Tibial artery (tissue), 4 donors: Measurements from ENCODE around the gene DCANP1.

ENCODE experiments used
- DNase-seq, 2 donors: peaks; one replicate each; pipeline ENCODE4 v3.0.0-alpha.2; 2019
- H3K27ac ChIP-seq, 2 donors: fragments of 200-600 bp; sonication (generic) in 1 of 2; 1 replicate in 1 of 2; 2 replicates in 1 of 2; pipeline ENCODE4 v1.5.1; 2018 to 2019; ENCODE audit warnings: mild to moderate bottlenecking in 1 of 2
- H3K27me3 ChIP-seq, 2 donors: fragments of 200-600 bp; sonication (generic) in 1 of 2; one replicate each; pipeline versions ENCODE4 v1.5.1 to v1.6.0; 2016 to 2019
- H3K36me3 ChIP-seq, 3 donors: fragments of 200-600 bp; sonication (generic) in 2 of 3; one replicate each; pipeline ENCODE4 v1.5.1; 2016 to 2019; ENCODE audit warnings: mild to moderate bottlenecking in 2 of 3
- H3K4me1 ChIP-seq, 4 donors: fragments of 200-600 bp; sonication (generic) in 2 of 4; 1 replicate in 3 of 4; 2 replicates in 1 of 4; pipeline ENCODE4 v1.5.1; 2016 to 2019
- H3K4me3 ChIP-seq, 2 donors: fragments of 200-600 bp; sonication (generic) in 1 of 2; 1 replicate in 1 of 2; 2 replicates in 1 of 2; pipeline ENCODE4 v1.5.1; 2018 to 2019; ENCODE audit warnings: mild to moderate bottlenecking in 2 of 2
- H3K9me3 ChIP-seq, 3 donors: fragments of 200-600 bp; sonication (generic) in 1 of 3; one replicate each; pipeline ENCODE4 v1.5.1; 2016 to 2019
- CTCF ChIP-seq, 2 experiments: fragments of 200-600 bp in 1 of 2; fragments of 450-650 bp in 1 of 2; IDR thresholded peaks; one replicate each; pipeline ENCODE4 v1.5.1; 2017 to 2019; ENCODE audit warnings: antibody characterized with exemption in 2 of 2, mild to moderate bottlenecking in 1 of 2, moderate library complexity in 1 of 2
- intact Hi-C: fragments of 100-400 bp; cut with DNase I; formaldehyde crosslinking; loops from one replicate; pipeline ENCODE4 v1.15.0; 2023; ENCODE audit warnings: low total_unique reads

DCANP1 gene

GRCh38 chr5:135449644-135450043 is 2.5 kb upstream of the DCANP1 start:
- TF ChIP-seq CTCF (IDR thresholded peaks at IDR 0.05), result no peak

GRCh38 chr5:135448791-135449507 is 1.8 kb upstream of the DCANP1 start:
- peaks cover 0 to 19% of the 10 kb centered on the region in 2 donors for H3K27me3 ChIP-seq
- intact Hi-C loops, result no loop called here
- no peak for DNase-seq

More at GRCh38 chr5:135449644-135450043, 2.5 kb upstream of the DCANP1 start:
- no peak overlapping the region for H3K27ac ChIP-seq
- no peak overlapping the region for H3K4me3 ChIP-seq
- H3K4me1 ChIP-seq, result no peaks in the 10 kb centered on the region
- H3K9me3 ChIP-seq, result no peaks in the 10 kb centered on the region
- intact Hi-C loops, result no loop called here
- no peaks in the 10 kb centered on the region for H3K36me3 ChIP-seq
- H3K27me3 ChIP-seq, result peaks cover 0 to 19% of the 10 kb centered on the region in 2 donors
- DNase-seq, result no peak

GRCh38 chr5:135448071-135448739 is 1.1 kb upstream of the DCANP1 start:
- no peak overlapping the region for H3K27ac ChIP-seq
- DNase-seq, result no peak
- H3K36me3 ChIP-seq, result no peaks in the 10 kb centered on the region
- H3K9me3 ChIP-seq, result no peaks in the 10 kb centered on the region
- H3K4me1 ChIP-seq, result no peaks in the 10 kb centered on the region
- H3K4me3 ChIP-seq, result no peak overlapping the region
- intact Hi-C loops, result no loop called here
- H3K27me3 ChIP-seq, result peaks cover 0 to 19% of the 10 kb centered on the region in 2 donors
- no peak for TF ChIP-seq CTCF (IDR thresholded peaks at IDR 0.05)

More at GRCh38 chr5:135448791-135449507, 1.8 kb upstream of the DCANP1 start:
- Histone ChIP-seq H3K27ac (no peak overlapping the region), H3K4me1 (no peaks in the 10 kb centered on the region), H3K36me3 (no peaks in the 10 kb centered on the region), H3K4me3 (no peak overlapping the region), H3K9me3 (no peaks in the 10 kb centered on the region)
- no peak for TF ChIP-seq CTCF (IDR thresholded peaks at IDR 0.05)

- H3K27ac ChIP-seq, result no peak overlapping the region
- TF ChIP-seq CTCF (IDR thresholded peaks at IDR 0.05), result no peak
- peaks cover 0 to 19% of the 10 kb centered on the region in 2 donors for H3K27me3 ChIP-seq
- intact Hi-C loops, result no loop called here
- no peak overlapping the region for H3K4me3 ChIP-seq
- no peaks in the 10 kb centered on the region for H3K4me1 ChIP-seq
- H3K9me3 ChIP-seq, result no peaks in the 10 kb centered on the region
- H3K36me3 ChIP-seq, result no peaks in the 10 kb centered on the region
- DNase-seq, result no peak
These were observed 533 bp downstream of the DCANP1 start for GRCh38 chr5:135446615-135447014.

- DNase-seq, result no peak
- no peaks in the 10 kb centered on the region for H3K9me3 ChIP-seq
- H3K27ac ChIP-seq, result no peak overlapping the region
- H3K4me1 ChIP-seq, result no peaks in the 10 kb centered on the region
- TF ChIP-seq CTCF (IDR thresholded peaks at IDR 0.05), result no peak
- peaks cover 0 to 19% of the 10 kb centered on the region in 2 donors for H3K27me3 ChIP-seq
- intact Hi-C loops, result no loop called here
- no peaks in the 10 kb centered on the region for H3K36me3 ChIP-seq
- no peak overlapping the region for H3K4me3 ChIP-seq
These were observed 942 bp downstream of the DCANP1 start for GRCh38 chr5:135446206-135446605.
